Activated CD4-positive, alpha-beta T cell treated with anti-CD3 and anti-CD28 coated beads, Interleukin-2, amount 10 ng/mL, durations not matched to agents 7 days and 5 days (primary cell): ENCODE measurements around the gene VSX2. TPM values are rescaled to one million over a fixed set of nuclear protein-coding genes. Genes with fewer than 3 reads are reported as not detected.

Experiments
- CTCF ChIA-PET: fragments of 350-600 bp; sonication (Branson Sonifier 250); formaldehyde crosslinking; loops from one replicate; lab custom pipeline; 2021; ENCODE audit warnings: antibody characterized with exemption; lab: Charles Lee
- POLR2A ChIA-PET: fragments of 350-600 bp; sonication (Branson Sonifier 250); formaldehyde crosslinking; loops from one replicate; lab custom pipeline; 2021; ENCODE audit warnings: antibody characterized with exemption; lab: Charles Lee
- DNase-seq: peaks from one replicate; pipeline ENCODE4 v3.0.0-alpha.2; 2020
- H3K27ac Mint-ChIP-seq: one replicate; pipeline ENCODE4 v1.8.0; 2021; ENCODE audit warnings: mild to moderate bottlenecking, moderate library complexity, mixed read lengths
- H3K27me3 Mint-ChIP-seq: one replicate; pipeline ENCODE4 v1.8.0; 2021; ENCODE audit warnings: mixed read lengths
- H3K36me3 Mint-ChIP-seq: one replicate; pipeline ENCODE4 v1.8.0; 2021; ENCODE audit warnings: low read depth, mixed read lengths
- H3K4me1 Mint-ChIP-seq: one replicate; pipeline ENCODE4 v1.8.0; 2021; ENCODE audit warnings: mixed read lengths
- H3K4me3 Mint-ChIP-seq: one replicate; pipeline ENCODE4 v1.8.0; 2021; ENCODE audit warnings: mild to moderate bottlenecking, moderate library complexity, mixed read lengths
- H3K9me3 Mint-ChIP-seq: one replicate; pipeline ENCODE4 v1.8.0; 2021; ENCODE audit warnings: mixed read lengths
- total RNA-seq, 2 experiments: library from RNA; stranded (reverse); gene quantifications; one replicate each; pipeline ENCODE4 v1.2.3, GENCODE V29; 2021

Gene VSX2
- total RNA-seq, 2 experiments from 2014 or later = not detected

- Mint-ChIP-seq H3K27ac (no peak overlapping the region), H3K9me3 (no peaks in the 10 kb centered on the region), H3K36me3 (no peaks in the 10 kb centered on the region), H3K27me3 (peaks cover 77% of the 10 kb centered on the region), H3K4me1 (peaks cover 18% of the 10 kb centered on the region), H3K4me3 (no peak overlapping the region)
- ChIA-PET POLR2A (no interaction called here), CTCF (interaction anchor here (0.8 to 3.1 kb wide), 4 partner anchors 10 to 17 kb away, joined by 3 to 8 read pairs (median 4); no protein-coding TSS in a partner anchor)
- DNase-seq = no peak
Measured at GRCh38 chr14:74239848-74240793, 872 bp downstream of the VSX2 start.

- H3K4me3 Mint-ChIP-seq = no peak overlapping the region
- peaks cover 81% of the 10 kb centered on the region for H3K27me3 Mint-ChIP-seq
- H3K36me3 Mint-ChIP-seq = no peaks in the 10 kb centered on the region
- no peak overlapping the region for H3K27ac Mint-ChIP-seq
- POLR2A ChIA-PET = no interaction called here
- DNase-seq = no peak
- H3K4me1 Mint-ChIP-seq = peaks cover 18% of the 10 kb centered on the region
- CTCF ChIA-PET = interaction anchor here (0.8 to 3.1 kb wide), 3 partner anchors 10 to 16 kb away, joined by 3 to 8 read pairs (median 5); no protein-coding TSS in a partner anchor
- no peaks in the 10 kb centered on the region for H3K9me3 Mint-ChIP-seq
Measured at GRCh38 chr14:74240794-74241651, 1.8 kb downstream of the VSX2 start.

GRCh38 chr14:74241652-74242017, 2.4 kb downstream of the VSX2 start:
- peaks cover 18% of the 10 kb centered on the region for H3K4me1 Mint-ChIP-seq
- no peaks in the 10 kb centered on the region for H3K9me3 Mint-ChIP-seq
- H3K36me3 Mint-ChIP-seq = no peaks in the 10 kb centered on the region
- ChIA-PET CTCF (no interaction called here), POLR2A (no interaction called here)
- H3K4me3 Mint-ChIP-seq = peak overlapping the region; percentile 11
- no peak overlapping the region for H3K27ac Mint-ChIP-seq
- DNase-seq = no peak
- peaks cover 84% of the 10 kb centered on the region for H3K27me3 Mint-ChIP-seq

- POLR2A ChIA-PET = no interaction called here
- DNase-seq = no peak
- Mint-ChIP-seq H3K9me3 (no peaks in the 10 kb centered on the region), H3K27me3 (peaks cover 85% of the 10 kb centered on the region), H3K4me3 (no peak overlapping the region), H3K27ac (no peak overlapping the region), H3K4me1 (peaks cover 18% of the 10 kb centered on the region), H3K36me3 (no peaks in the 10 kb centered on the region)
- CTCF ChIA-PET = interaction anchor here (1.3 kb wide), 1 partner anchor 9 kb away, joined by 3 read pairs; no protein-coding TSS in a partner anchor
Measured at GRCh38 chr14:74242021-74242779, 3.0 kb downstream of the VSX2 start.

DNA sequence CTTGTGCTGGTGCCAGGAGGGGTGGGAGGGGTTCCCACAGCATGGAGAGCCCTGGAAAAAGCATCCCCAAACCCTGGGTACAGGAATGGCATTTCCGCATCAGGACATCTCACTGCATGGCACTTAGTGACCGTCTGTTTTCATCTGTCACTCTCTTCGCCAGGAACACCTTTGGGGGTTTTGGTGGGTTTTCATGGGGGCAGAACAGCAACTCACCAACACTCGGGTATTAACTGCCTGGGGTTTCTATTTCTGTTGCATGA, 3.5 kb downstream of the VSX2 start:
- no peak for DNase-seq
- no peaks in the 10 kb centered on the region for H3K9me3 Mint-ChIP-seq
- peaks cover 81% of the 10 kb centered on the region for H3K27me3 Mint-ChIP-seq
- H3K4me1 Mint-ChIP-seq = peaks cover 18% of the 10 kb centered on the region
- no peak overlapping the region for H3K4me3 Mint-ChIP-seq
- ChIA-PET CTCF (interaction anchor here (1.3 kb wide), 1 partner anchor 9 kb away, joined by 3 read pairs; no protein-coding TSS in a partner anchor), POLR2A (no interaction called here)
- H3K36me3 Mint-ChIP-seq = no peaks in the 10 kb centered on the region
- no peak overlapping the region for H3K27ac Mint-ChIP-seq

DNA sequence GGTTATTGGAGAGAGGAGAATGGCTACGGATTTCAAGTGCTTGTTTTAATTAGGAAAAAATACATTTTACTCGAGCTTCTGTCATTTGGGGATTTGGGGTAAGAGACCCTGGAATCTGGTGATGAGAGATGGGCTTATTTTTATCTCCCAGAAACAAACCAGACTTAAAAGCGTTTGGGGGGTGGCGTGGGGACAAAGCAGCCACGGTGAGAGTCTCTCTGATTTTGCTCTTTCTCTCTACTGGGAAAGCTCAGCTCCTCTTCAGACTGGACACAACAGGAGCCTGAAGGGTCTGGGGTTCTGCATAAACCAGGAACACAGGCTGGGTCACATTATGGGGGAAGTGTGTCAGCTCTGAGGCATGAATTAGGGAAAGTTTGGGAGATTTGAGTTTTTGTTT, 3.8 kb downstream of the VSX2 start:
- CTCF ChIA-PET = interaction anchor here (1.3 kb wide), 1 partner anchor 8 kb away, joined by 3 read pairs; no protein-coding TSS in a partner anchor

DNA sequence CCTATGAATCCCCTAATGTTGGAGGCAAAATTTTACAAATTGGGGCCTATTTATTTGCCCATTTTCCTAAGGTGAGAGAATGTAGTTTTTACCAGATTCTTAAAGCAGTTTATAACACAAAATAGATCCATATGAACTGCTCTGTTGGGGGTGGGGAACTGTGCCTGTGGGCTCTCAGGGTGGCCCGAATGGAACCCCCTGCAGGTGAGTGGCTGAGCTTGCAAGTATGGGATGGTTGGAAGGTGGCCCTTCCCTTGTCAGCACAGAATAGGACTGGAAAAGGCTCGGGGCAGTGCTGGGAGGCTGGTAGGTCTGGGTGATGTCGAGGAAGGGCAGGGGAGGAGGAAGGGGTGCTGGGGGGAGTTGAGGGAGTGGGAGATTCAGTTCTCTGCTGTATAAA, 4.9 kb downstream of the VSX2 start:
- POLR2A ChIA-PET = no interaction called here
- Mint-ChIP-seq H3K27me3 (peaks cover 67% of the 10 kb centered on the region), H3K9me3 (no peaks in the 10 kb centered on the region), H3K4me3 (no peak overlapping the region), H3K27ac (no peak overlapping the region), H3K36me3 (no peaks in the 10 kb centered on the region), H3K4me1 (peaks cover 18% of the 10 kb centered on the region)
- DNase-seq = no peak
- CTCF ChIA-PET = interaction anchor here (0.8 to 5.2 kb wide), 2 partner anchors 9 to 13 kb away, joined by 3 to 28 read pairs; no protein-coding TSS in a partner anchor

More for the DNA sequence above, 3.8 kb downstream of the VSX2 start:
- Mint-ChIP-seq H3K27me3 (peaks cover 77% of the 10 kb centered on the region), H3K4me1 (peaks cover 18% of the 10 kb centered on the region), H3K36me3 (no peaks in the 10 kb centered on the region), H3K4me3 (no peak overlapping the region), H3K27ac (no peak overlapping the region), H3K9me3 (no peaks in the 10 kb centered on the region)
- no peak for DNase-seq
- POLR2A ChIA-PET = no interaction called here

- POLR2A ChIA-PET = no interaction called here
- H3K9me3 Mint-ChIP-seq = no peaks in the 10 kb centered on the region
- CTCF ChIA-PET = interaction anchor here (5.2 kb wide), 1 partner anchor 12 kb away, joined by 28 read pairs; no protein-coding TSS in a partner anchor
- H3K27me3 Mint-ChIP-seq = peaks cover 63% of the 10 kb centered on the region
- H3K4me1 Mint-ChIP-seq = peaks cover 17% of the 10 kb centered on the region
- no peaks in the 10 kb centered on the region for H3K36me3 Mint-ChIP-seq
- no peak for DNase-seq
- H3K4me3 Mint-ChIP-seq = no peak overlapping the region
- H3K27ac Mint-ChIP-seq = no peak overlapping the region
Measured at GRCh38 chr14:74245292-74245691, 6.0 kb downstream of the VSX2 start.

GRCh38 chr14:74246542-74246941, 7.3 kb downstream of the VSX2 start:
- no peak for DNase-seq
- peaks cover 53% of the 10 kb centered on the region for H3K27me3 Mint-ChIP-seq
- peaks cover 14% of the 10 kb centered on the region for H3K4me1 Mint-ChIP-seq
- H3K27ac Mint-ChIP-seq = no peak overlapping the region
- ChIA-PET CTCF (interaction anchor here (0.8 to 5.2 kb wide), 3 partner anchors 11 to 31 kb away, joined by 3 to 28 read pairs (median 3); no protein-coding TSS in a partner anchor), POLR2A (no interaction called here)
- H3K9me3 Mint-ChIP-seq = no peaks in the 10 kb centered on the region
- H3K36me3 Mint-ChIP-seq = no peaks in the 10 kb centered on the region
- H3K4me3 Mint-ChIP-seq = no peak overlapping the region

GRCh38 chr14:74248017-74248416, 8.8 kb downstream of the VSX2 start:
- Mint-ChIP-seq H3K9me3 (no peaks in the 10 kb centered on the region), H3K4me1 (peaks cover 8% of the 10 kb centered on the region), H3K27ac (no peak overlapping the region), H3K4me3 (no peak overlapping the region), H3K27me3 (peaks cover 40% of the 10 kb centered on the region), H3K36me3 (no peaks in the 10 kb centered on the region)
- POLR2A ChIA-PET = interaction anchor here (0.5 kb wide), 1 partner anchor 1164 kb away, joined by 3 read pairs; no protein-coding TSS in a partner anchor
- DNase-seq = no peak
- CTCF ChIA-PET = interaction anchor here (5.2 kb wide), 1 partner anchor 10 kb away, joined by 28 read pairs; no protein-coding TSS in a partner anchor

DNA sequence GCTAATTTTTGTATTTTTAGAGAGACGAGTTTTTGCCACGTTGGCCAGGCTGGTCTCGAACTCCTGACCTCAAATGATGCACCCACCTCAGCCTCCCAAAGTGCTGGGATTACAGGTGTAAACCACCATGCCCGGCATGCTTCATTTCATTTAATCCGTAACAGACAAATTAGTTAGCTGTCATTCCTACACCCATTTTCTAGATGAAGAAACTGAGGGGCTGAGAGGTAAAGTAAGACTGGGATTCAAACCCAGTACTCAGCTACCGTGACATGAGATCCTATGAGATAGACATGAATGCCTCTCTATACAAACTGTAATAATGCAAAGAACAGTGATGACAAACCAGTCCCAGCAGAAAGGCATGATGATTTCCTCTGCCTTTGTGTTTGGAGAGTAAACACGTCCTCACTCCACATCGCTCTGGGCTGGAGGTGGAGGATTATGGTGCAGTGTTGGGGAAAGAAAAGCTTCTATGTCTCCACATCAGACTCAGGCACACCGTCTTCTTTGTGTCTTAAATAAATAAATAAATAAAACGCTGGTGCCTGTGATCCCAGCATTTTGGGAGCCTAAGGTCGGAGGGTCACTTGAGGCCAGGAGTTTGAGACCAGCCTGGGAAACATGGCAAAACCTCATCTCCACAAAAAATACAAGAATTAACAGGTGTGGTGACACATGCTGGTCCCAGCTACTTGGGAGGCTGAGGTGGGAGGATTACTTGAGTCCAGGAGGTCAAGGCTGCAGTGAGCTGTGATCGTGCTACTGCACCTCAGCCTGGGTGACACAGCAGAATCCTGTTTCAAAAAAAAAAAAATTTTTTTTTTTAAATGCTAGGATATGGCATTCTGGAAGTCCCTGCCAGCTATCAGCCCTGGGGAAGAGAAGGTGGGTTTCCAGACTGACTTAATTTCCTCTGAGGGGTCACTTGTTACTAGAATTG, 10.5 kb downstream of the VSX2 start:
- ChIA-PET POLR2A (no interaction called here), CTCF (no interaction called here)
- H3K4me1 Mint-ChIP-seq = peaks cover 8% of the 10 kb centered on the region
- no peaks in the 10 kb centered on the region for H3K36me3 Mint-ChIP-seq
- H3K4me3 Mint-ChIP-seq = no peak overlapping the region
- no peak overlapping the region for H3K27ac Mint-ChIP-seq
- no peaks in the 10 kb centered on the region for H3K9me3 Mint-ChIP-seq
- H3K27me3 Mint-ChIP-seq = peaks cover 27% of the 10 kb centered on the region
- no peak for DNase-seq
